HG03175 (cell line): ENCODE measurements around the gene ZNF593.

Experiments
- ATAC-seq: cut with Tn5 transposase; IDR thresholded peaks from one replicate; pipeline ENCODE4 v1.9.1; 2021; ENCODE audit warnings: mild to moderate bottlenecking, moderate library complexity; ENCODE audit not compliant: unreplicated experiment

ZNF593 gene

GRCh38 chr1:26168410-26169197 is 1.1 kb upstream of the ZNF593 start, which contains the start of gene C1orf232:
TSS of gene C1orf232 (minus strand) at chr1:26168963. CDS start at chr1:26168499, 464 bp downstream.
- no peak for ATAC-seq

GRCh38 chr1:26169198-26169554 is 532 bp upstream of the ZNF593 start:
- no peak for ATAC-seq

GRCh38 chr1:26170472-26170821 is 739 bp downstream of the ZNF593 start:
- no peak for ATAC-seq

- ATAC-seq = no peak
Measured at GRCh38 chr1:26171084-26172072, 1.7 kb downstream of the ZNF593 start, which contains the start of gene ZNF593OS. TSS of gene ZNF593OS (minus strand) at chr1:26171832. CDS start at chr1:26171661, 171 bp downstream.

- no peak for ATAC-seq
Measured at GRCh38 chr1:26175346-26175745, 5.6 kb downstream of the ZNF593 start.

- ATAC-seq = no peak
Measured at GRCh38 chr1:26177182-26177684, 7.5 kb downstream of the ZNF593 start, which contains the start of gene CNKSR1. TSS of gene CNKSR1 (plus strand) at chr1:26177491. CDS start at chr1:26177548, 57 bp downstream.

- no peak for ATAC-seq
Measured at GRCh38 chr1:26180010-26180506, 10.3 kb downstream of the ZNF593 start.

GRCh38 chr1:26181586-26182382 is 12.1 kb downstream of the ZNF593 start:
- no peak for ATAC-seq

- ATAC-seq = no peak
Measured at GRCh38 chr1:26182383-26182696, 12.6 kb downstream of the ZNF593 start.

- ATAC-seq = no peak
Measured at GRCh38 chr1:26184086-26184485, 14.4 kb downstream of the ZNF593 start.

GRCh38 chr1:26184883-26185282 is 15.2 kb downstream of the ZNF593 start:
- ATAC-seq = no peak

GRCh38 chr1:26187882-26188281 is 18.2 kb downstream of the ZNF593 start:
- ATAC-seq = no peak

- no peak for ATAC-seq
Measured at GRCh38 chr1:26188477-26188876, 18.8 kb downstream of the ZNF593 start.

GRCh38 chr1:26189331-26189730 is 19.6 kb downstream of the ZNF593 start:
- ATAC-seq = no peak

- ATAC-seq = no peak
Measured at GRCh38 chr1:26189751-26190275, 20.1 kb downstream of the ZNF593 start.

- ATAC-seq = no peak
Measured at GRCh38 chr1:26190373-26190987, 20.8 kb downstream of the ZNF593 start, which contains the start of gene CATSPER4. TSS of gene CATSPER4 (plus strand) at chr1:26190602. CDS start at chr1:26190628, 26 bp downstream.

GRCh38 chr1:26191739-26192138 is 22.0 kb downstream of the ZNF593 start:
- no peak for ATAC-seq

GRCh38 chr1:26195805-26196204 is 26.1 kb downstream of the ZNF593 start:
- ATAC-seq = no peak

GRCh38 chr1:26197301-26197700 is 27.6 kb downstream of the ZNF593 start:
- ATAC-seq = no peak

- ATAC-seq = no peak
Measured at GRCh38 chr1:26197813-26198212, 28.1 kb downstream of the ZNF593 start.
